Ishikawa (cell line): ENCODE measurements around the gene AGAP1.

Experiments
- CEBPB ChIP-seq: IDR thresholded peaks from 2 replicates; pipeline ENCODE4 v1.6.1; 2012
- CREB1 ChIP-seq: IDR thresholded peaks from 2 replicates; pipeline ENCODE4 v1.6.1; 2012; ENCODE audit warnings: low read depth
- EP300 ChIP-seq: IDR thresholded peaks from 2 replicates; pipeline ENCODE4 v1.6.1; 2012; ENCODE audit warnings: borderline replicate concordance
- FOXM1 ChIP-seq: IDR thresholded peaks from 2 replicates; pipeline ENCODE4 v1.6.1; 2012; ENCODE audit warnings: low read depth, borderline replicate concordance
- NFIC ChIP-seq: IDR thresholded peaks from 2 replicates; pipeline ENCODE4 v1.6.1; 2012
- RAD21 ChIP-seq: IDR thresholded peaks from 2 replicates; pipeline ENCODE4 v1.6.1; 2012; ENCODE audit warnings: low read depth
- TCF12 ChIP-seq: IDR thresholded peaks from 2 replicates; pipeline ENCODE4 v1.6.1; 2012; ENCODE audit warnings: low read depth
- TEAD4 ChIP-seq: IDR thresholded peaks from 2 replicates; pipeline ENCODE4 v1.6.1; 2012
- YY1 ChIP-seq: IDR thresholded peaks from 2 replicates; pipeline ENCODE4 v1.6.1; 2012; ENCODE audit warnings: low read depth
- ZBTB7A ChIP-seq: IDR thresholded peaks from 2 replicates; pipeline ENCODE4 v1.6.1; 2012; ENCODE audit warnings: low read depth
- TF ChIP-seq, protein P1 (sequence below): IDR thresholded peaks from 2 replicates; pipeline ENCODE4 v1.6.1; 2012
- TF ChIP-seq, protein P2 (sequence below): IDR thresholded peaks from 2 replicates; pipeline ENCODE4 v1.6.1; 2012
- TF ChIP-seq, protein P3 (sequence below): IDR thresholded peaks from 2 replicates; pipeline ENCODE4 v1.6.1; 2012; ENCODE audit warnings: low read depth, mild to moderate bottlenecking

The AGAP1 gene

DNA sequence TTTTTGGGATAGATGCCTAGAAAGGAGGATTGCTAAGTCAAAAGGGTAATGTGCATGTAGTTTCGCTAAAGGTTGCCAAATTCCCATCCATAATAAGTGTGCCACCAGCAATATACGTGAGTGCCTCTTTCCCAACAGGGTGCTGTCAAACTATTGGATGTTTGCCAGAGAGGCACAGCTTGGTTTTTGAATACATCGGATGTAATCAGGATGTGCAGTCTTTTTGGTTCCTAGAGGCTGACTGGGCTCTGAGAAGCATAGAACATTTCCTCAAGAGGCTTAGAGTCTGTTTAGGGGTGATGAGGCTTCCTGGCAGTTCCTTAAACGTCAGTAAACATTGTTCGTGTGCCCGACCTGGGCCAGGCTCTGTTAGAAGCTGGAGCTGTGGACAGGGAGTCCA lies 28.0 kb downstream of the AGAP1 start:
- TF ChIP-seq NFIC (peak; percentile 23; the same call in 1 of the 2 replicates), ZBTB7A (no peak)

DNA sequence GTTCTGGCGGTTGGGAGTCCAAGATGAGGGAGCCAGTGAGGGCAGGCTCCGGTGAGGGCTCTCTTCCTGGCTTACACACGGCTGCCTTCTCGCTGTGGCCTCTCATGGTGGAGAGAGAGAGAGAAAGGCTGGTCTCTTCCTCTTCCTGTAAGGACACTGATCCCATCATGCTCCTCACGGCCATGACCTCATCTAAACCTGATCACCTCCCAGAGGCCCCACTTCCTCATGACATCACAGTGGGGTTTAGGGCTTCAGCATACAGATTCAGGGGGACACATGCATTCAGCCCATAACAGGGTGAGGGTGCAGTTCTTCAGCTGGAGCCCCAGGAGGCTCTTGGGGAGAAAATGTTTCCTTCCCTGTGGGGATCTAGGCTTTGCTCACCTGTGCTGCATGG lies 29.2 kb downstream of the AGAP1 start:
- TF ChIP-seq YY1 (no peak), FOXM1 (no peak), CEBPB (no peak), EP300 (no peak), ZBTB7A (no peak), TEAD4 (no peak)
- TF ChIP-seq, protein P1, sequence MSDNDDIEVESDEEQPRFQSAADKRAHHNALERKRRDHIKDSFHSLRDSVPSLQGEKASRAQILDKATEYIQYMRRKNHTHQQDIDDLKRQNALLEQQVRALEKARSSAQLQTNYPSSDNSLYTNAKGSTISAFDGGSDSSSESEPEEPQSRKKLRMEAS: no peak

DNA sequence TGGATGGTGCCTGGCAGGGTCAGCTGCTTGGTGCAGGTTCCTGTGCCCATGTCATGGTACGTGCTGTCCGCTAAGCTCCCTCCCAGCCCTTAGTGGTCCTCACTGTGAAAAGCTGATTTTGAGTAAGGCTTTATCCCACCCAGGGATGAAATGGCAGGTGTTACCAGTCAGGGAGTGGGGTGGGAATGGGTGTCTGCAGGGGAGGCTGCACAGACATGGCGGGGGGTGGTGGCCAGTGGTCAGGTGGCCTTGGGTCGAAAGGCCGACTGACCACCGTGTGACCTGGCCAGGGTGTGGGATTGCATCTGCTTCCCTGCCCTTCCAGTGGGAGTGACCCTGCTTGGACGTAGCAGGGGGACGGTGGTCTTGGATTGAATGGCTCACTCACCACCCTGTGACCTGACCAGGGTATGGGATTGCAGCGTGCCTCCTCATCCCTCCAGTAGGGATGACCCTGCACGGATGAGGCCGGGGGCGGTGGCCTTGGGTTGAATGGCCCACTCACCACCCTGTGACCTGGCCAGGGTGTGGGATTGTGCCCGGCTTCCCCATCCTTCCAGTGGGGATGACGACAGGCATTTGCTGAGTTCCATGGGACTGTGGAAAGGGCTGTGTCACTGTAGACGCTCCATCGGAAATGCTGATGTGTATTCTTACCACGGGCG lies 29.8 kb downstream of the AGAP1 start:
- TF ChIP-seq EP300 (no peak), CEBPB (no peak)

DNA sequence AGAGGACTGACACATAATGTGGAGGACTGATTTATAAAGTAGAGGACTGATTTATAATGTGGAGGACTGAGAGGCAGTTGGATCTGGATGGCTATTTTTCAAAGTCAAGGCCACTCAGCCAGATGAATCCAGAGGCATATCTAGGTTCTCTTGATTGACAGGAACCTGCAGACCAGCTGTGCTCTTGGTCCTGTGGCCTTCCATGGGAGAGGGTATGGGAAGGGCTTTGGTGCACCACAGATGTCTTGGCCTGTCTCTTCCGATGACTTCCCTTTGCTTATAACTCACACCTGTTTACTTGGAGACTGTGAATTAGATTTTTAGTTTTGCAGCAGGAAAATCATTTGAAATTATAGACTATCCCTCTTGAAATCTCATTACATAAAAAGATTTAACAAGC lies 32.3 kb downstream of the AGAP1 start:
- no peak for TF ChIP-seq TCF12
- TF ChIP-seq EP300: no peak
- TF ChIP-seq YY1: no peak
- TF ChIP-seq TEAD4: no peak
- TF ChIP-seq, protein P1: no peak
- TF ChIP-seq, protein P2, sequence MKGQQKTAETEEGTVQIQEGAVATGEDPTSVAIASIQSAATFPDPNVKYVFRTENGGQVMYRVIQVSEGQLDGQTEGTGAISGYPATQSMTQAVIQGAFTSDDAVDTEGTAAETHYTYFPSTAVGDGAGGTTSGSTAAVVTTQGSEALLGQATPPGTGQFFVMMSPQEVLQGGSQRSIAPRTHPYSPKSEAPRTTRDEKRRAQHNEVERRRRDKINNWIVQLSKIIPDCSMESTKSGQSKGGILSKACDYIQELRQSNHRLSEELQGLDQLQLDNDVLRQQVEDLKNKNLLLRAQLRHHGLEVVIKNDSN: no peak
- TF ChIP-seq RAD21: no peak
- TF ChIP-seq CEBPB: no peak
- TF ChIP-seq ZBTB7A: no peak
- TF ChIP-seq, protein P3, sequence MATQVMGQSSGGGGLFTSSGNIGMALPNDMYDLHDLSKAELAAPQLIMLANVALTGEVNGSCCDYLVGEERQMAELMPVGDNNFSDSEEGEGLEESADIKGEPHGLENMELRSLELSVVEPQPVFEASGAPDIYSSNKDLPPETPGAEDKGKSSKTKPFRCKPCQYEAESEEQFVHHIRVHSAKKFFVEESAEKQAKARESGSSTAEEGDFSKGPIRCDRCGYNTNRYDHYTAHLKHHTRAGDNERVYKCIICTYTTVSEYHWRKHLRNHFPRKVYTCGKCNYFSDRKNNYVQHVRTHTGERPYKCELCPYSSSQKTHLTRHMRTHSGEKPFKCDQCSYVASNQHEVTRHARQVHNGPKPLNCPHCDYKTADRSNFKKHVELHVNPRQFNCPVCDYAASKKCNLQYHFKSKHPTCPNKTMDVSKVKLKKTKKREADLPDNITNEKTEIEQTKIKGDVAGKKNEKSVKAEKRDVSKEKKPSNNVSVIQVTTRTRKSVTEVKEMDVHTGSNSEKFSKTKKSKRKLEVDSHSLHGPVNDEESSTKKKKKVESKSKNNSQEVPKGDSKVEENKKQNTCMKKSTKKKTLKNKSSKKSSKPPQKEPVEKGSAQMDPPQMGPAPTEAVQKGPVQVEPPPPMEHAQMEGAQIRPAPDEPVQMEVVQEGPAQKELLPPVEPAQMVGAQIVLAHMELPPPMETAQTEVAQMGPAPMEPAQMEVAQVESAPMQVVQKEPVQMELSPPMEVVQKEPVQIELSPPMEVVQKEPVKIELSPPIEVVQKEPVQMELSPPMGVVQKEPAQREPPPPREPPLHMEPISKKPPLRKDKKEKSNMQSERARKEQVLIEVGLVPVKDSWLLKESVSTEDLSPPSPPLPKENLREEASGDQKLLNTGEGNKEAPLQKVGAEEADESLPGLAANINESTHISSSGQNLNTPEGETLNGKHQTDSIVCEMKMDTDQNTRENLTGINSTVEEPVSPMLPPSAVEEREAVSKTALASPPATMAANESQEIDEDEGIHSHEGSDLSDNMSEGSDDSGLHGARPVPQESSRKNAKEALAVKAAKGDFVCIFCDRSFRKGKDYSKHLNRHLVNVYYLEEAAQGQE: no peak
- no peak for TF ChIP-seq FOXM1

DNA sequence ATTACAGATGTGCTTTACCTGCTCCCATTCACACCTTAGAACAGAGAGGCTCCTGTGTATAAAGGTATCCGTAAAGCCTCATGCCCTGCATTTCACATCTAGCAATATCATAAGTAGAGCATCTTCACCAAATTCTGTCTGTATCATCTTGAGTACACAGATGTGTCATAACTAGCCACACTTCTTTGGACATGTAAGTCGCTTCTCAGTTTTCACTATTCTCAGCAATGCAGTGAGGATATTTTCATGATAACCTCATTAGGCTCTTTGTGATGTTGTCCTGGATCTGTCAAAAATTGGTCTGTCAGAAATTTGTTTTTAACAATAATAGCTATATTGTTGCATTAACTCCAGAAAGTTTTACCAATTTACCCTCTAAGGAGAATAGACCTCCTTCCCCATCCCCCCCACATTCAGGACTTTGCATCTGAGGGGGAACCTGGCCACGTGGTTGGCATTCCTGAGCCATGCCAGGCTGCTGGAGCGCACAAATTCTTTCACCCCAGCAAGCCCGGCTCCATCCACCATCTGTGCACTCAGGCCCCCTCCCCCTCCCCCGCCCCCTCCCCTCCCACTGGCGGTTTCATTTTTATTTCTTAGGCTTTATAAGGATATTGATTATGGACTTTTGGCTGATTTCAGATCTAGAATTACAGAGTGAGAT lies 34.1 kb downstream of the AGAP1 start:
- TF ChIP-seq, protein P2: 0 out of 2 replicates have a peak, but pooled peaks have one; percentile 39
- TF ChIP-seq ZBTB7A: no peak
- no peak for TF ChIP-seq EP300
- TF ChIP-seq TEAD4: peak; percentile 34; the same call in 1 of the 2 replicates
- TF ChIP-seq, protein P1: 0 out of 2 replicates have a peak, but pooled peaks have one; percentile 12
- TF ChIP-seq CREB1: no peak
- no peak for TF ChIP-seq TCF12
- TF ChIP-seq CEBPB: no peak

DNA sequence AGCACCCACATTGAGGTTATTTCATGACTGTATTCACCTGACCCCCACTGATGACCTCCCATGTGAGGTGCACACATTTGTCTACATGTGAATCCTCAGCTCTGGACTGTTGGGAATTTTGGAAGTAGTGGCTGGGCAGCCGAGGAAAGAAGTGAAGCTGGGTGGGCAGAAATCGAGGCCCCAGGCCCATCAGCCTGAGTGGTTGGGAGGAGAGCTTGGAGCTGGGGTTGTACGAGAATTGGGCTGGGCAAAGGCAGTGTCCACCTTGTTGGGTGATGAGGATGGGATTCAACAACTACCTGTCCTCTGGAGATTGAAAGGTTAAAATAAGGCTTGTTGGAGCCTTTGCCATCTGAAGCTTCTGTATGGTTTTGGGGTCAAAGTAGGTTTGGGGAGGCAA lies 35.8 kb downstream of the AGAP1 start:
- TF ChIP-seq CREB1: no peak
- TF ChIP-seq, protein P3: no peak
- no peak for TF ChIP-seq YY1
- TF ChIP-seq TEAD4: no peak
- no peak for TF ChIP-seq EP300
- no peak for TF ChIP-seq ZBTB7A
- TF ChIP-seq NFIC: no peak
- TF ChIP-seq, protein P2: no peak
- no peak for TF ChIP-seq FOXM1
- TF ChIP-seq CEBPB: no peak
